Endothelial cell of umbilical vein (primary cell): ENCODE data around the gene DRAM1. TPM values are rescaled to one million over a fixed set of nuclear protein-coding genes. Genes with fewer than 3 reads are reported as not detected.

Experiments used
- BruUV-seq: library from RNA; stranded (reverse); fragments of 400-500 nt; replicated peaks from 2 replicates; lab custom pipeline; 2021; lab: Mats Ljungman, UMichigan
- CTCF ChIA-PET: fragments of 300-600, 350-600 bp; sonication (Branson Sonifier 250); formaldehyde crosslinking; loops from one replicate; lab custom pipeline; 2021; ENCODE audit warnings: antibody characterized with exemption, inconsistent platforms; lab: Charles Lee
- POLR2A ChIA-PET: fragments of 300-600, 350-600 bp; sonication (Branson Sonifier 250); formaldehyde crosslinking; loops from one replicate; lab custom pipeline; 2021; ENCODE audit warnings: antibody characterized with exemption, inconsistent platforms; lab: Charles Lee
- DNase-seq: peaks from one replicate; pipeline ENCODE4 v3.0.0-alpha.2; 2011; ENCODE audit warnings: low read depth, low spot score
- FAIRE-seq: peaks from 2 replicates; lab custom pipeline; 2011; peaks lifted over from hg19 to GRCh38; lab: Jason Lieb, UNC
- H2AFZ ChIP-seq: 2 replicates; pipeline ENCODE4 v1.6.0; 2012; ENCODE audit warnings: low read depth, low read length, control low read depth, inconsistent platforms
- H3K27ac ChIP-seq: 2 replicates; pipeline ENCODE4 v1.5.1; 2011; ENCODE audit warnings: low read depth, mild to moderate bottlenecking, control low read depth, low read length, moderate library complexity; ENCODE audit not compliant: insufficient read depth
- H3K27me3 ChIP-seq, 2 experiments: 2 replicates each; pipeline versions ENCODE4 v1.6.0 to v1.6.1; 2011; ENCODE audit warnings: low read length in 2 of 2, mixed read lengths in 1 of 2; ENCODE audit not compliant: control insufficient read depth in 2 of 2, insufficient read depth in 2 of 2
- H3K36me3 ChIP-seq, 2 experiments: 2 replicates in 1 of 2; 3 replicates in 1 of 2; pipeline ENCODE4 v1.5.1; 2011; ENCODE audit warnings: low read length in 2 of 2, mild to moderate bottlenecking in 1 of 2, moderate library complexity in 1 of 2; ENCODE audit not compliant: control insufficient read depth in 2 of 2, insufficient read depth in 2 of 2; ENCODE audit errors: extremely low read depth in 1 of 2
- H3K4me1 ChIP-seq: 3 replicates; pipeline ENCODE4 v1.5.1; 2011; ENCODE audit warnings: mild to moderate bottlenecking, low read length; ENCODE audit not compliant: control insufficient read depth, insufficient read depth; ENCODE audit errors: extremely low read depth
- H3K4me2 ChIP-seq: 2 replicates; pipeline ENCODE4 v1.6.1; 2011; ENCODE audit warnings: low read length, control low read depth, mixed read lengths; ENCODE audit not compliant: insufficient read depth
- H3K4me3 ChIP-seq, 3 experiments: fragments of 200-600 bp in 1 of 3; sonication (generic), shearing (Covaris generic) in 1 of 3; replicated peaks in 1 of 3; 2 replicates each; pipeline ENCODE4 v1.5.1; 2011 to 2016; ENCODE audit warnings: control low read depth in 3 of 3, low read length in 3 of 3, mild to moderate bottlenecking in 2 of 3, inconsistent platforms in 1 of 3, low read depth in 1 of 3, moderate library complexity in 1 of 3; ENCODE audit not compliant: insufficient read depth in 1 of 3
- H3K79me2 ChIP-seq: 2 replicates; pipeline ENCODE4 v1.6.0; 2012; ENCODE audit warnings: low read length, inconsistent platforms; ENCODE audit not compliant: control insufficient read depth, insufficient read depth
- H3K9ac ChIP-seq: replicated peaks from 2 replicates; pipeline ENCODE3; 2011; ENCODE audit warnings: low read length, control low read depth; ENCODE audit not compliant: insufficient read depth; ENCODE audit errors: extremely low read depth
- H3K9me1 ChIP-seq: replicated peaks from 3 replicates; pipeline ENCODE4 v1.6.0; 2011; ENCODE audit warnings: mild to moderate bottlenecking, low read length; ENCODE audit not compliant: control insufficient read depth, insufficient read depth; ENCODE audit errors: extremely low read depth
- H3K9me3 ChIP-seq: replicated peaks from 2 replicates; pipeline ENCODE4 v1.5.1; 2012; ENCODE audit warnings: low read length, inconsistent platforms; ENCODE audit not compliant: control insufficient read depth, insufficient read depth
- H4K20me1 ChIP-seq: replicated peaks from 2 replicates; pipeline ENCODE3; 2011; ENCODE audit warnings: mild to moderate bottlenecking, low read length; ENCODE audit not compliant: control insufficient read depth, insufficient read depth; ENCODE audit errors: extremely low read depth
- CTCF ChIP-seq, 2 donors: IDR thresholded peaks; 1 replicate in 1 of 2; 2 replicates in 1 of 2; pipeline ENCODE4 v1.5.1; 2011; ENCODE audit warnings: low read length in 2 of 2, mild to moderate bottlenecking in 2 of 2, moderate library complexity in 2 of 2, control low read depth in 1 of 2, inconsistent platforms in 1 of 2, low read depth in 1 of 2; ENCODE audit not compliant: insufficient read depth in 1 of 2; ENCODE audit errors: extremely low read depth in 1 of 2
- EZH2 ChIP-seq: IDR thresholded peaks from 2 replicates; pipeline ENCODE4 v1.6.1; 2012; ENCODE audit warnings: borderline replicate concordance, low read depth, mild to moderate bottlenecking, moderate library complexity, low read length, inconsistent platforms; ENCODE audit not compliant: severe bottlenecking
- FOS ChIP-seq: IDR thresholded peaks from 2 replicates; pipeline ENCODE4 v1.6.1; 2011; ENCODE audit warnings: mild to moderate bottlenecking, low read length, moderate library complexity, borderline replicate concordance; ENCODE audit not compliant: insufficient read depth
- GATA2 ChIP-seq: IDR thresholded peaks from 2 replicates; pipeline ENCODE4 v1.7.0; 2011; ENCODE audit warnings: low read depth, mild to moderate bottlenecking, moderate library complexity, mixed read lengths, low read length; ENCODE audit not compliant: insufficient read length, insufficient read depth
- JUN ChIP-seq: IDR thresholded peaks from 2 replicates; pipeline ENCODE4 v1.6.1; 2011; ENCODE audit warnings: borderline replicate concordance, low read depth; ENCODE audit not compliant: insufficient read length, insufficient read depth
- MAX ChIP-seq: IDR thresholded peaks from 2 replicates; pipeline ENCODE4 v1.6.1; 2011; ENCODE audit not compliant: insufficient read depth, insufficient read length
- MYC ChIP-seq: IDR thresholded peaks from one replicate; pipeline ENCODE4 v1.6.1; 2011; ENCODE audit warnings: mild to moderate bottlenecking, low read depth, low read length
- POLR2A ChIP-seq: IDR thresholded peaks from 2 replicates; pipeline ENCODE4 v1.6.1; 2012; ENCODE audit warnings: low read depth, mild to moderate bottlenecking, control low read depth, low read length
- POLR2AphosphoS5 ChIP-seq: IDR thresholded peaks from 2 replicates; pipeline ENCODE4 v1.6.1; 2012; ENCODE audit warnings: low read depth, mild to moderate bottlenecking, control low read depth, low read length, moderate library complexity; ENCODE audit not compliant: insufficient read depth
- dilution Hi-C: fragments of 300-500 bp; cut with MboI; formaldehyde crosslinking; loops from one replicate; pipeline ENCODE4 v1.15.0; 2019; ENCODE audit warnings: low sequenced_read_pairs; ENCODE audit not compliant: extremely low pct_ligation_motif_present
- intact Hi-C: fragments of 100-400 bp; cut with micrococcal nuclease; formaldehyde crosslinking; loops from one replicate; pipeline ENCODE4 v1.10.0; 2022
- polyA plus RNA-seq, 4 experiments: library from polyadenylated mRNA; depleted of rRNA in 3 of 4; stranded (reverse) in 3 of 4; unstranded in 1 of 4; fragments of >200 nt; gene quantifications; 2 replicates each; pipeline versions ENCODE4 v1.2.1 to v1.2.3, GENCODE V29; 2011 to 2012; ENCODE audit warnings: missing spikeins in 1 of 4
- total RNA-seq: library from RNA; stranded (reverse); gene quantifications from 2 replicates; pipeline ENCODE4 v1.2.3, GENCODE V29; 2021

DRAM1 gene
- total and polyA plus RNA-seq, 2 donors (not counting 3 experiments of a cell fraction or from before 2014, with no cell fraction given): 24.6 to 46.3 TPM

- Histone ChIP-seq H3K4me2 (peak within 1 kb of the TSS; percentile 96), H3K9me3 (no peaks in the 10 kb centered on the region), H2AFZ (peak within 1 kb of the TSS; percentile 68), H3K9ac (peak within 1 kb of the TSS; percentile 52), H3K4me3 (peak within 1 kb of the TSS; percentile 25 to 68 (median 58)), H3K79me2 (no peaks in the 10 kb centered on the region), H3K36me3 (no peaks in the 10 kb centered on the region), H4K20me1 (no peaks in the 10 kb centered on the region), H3K27me3 (no peaks in the 10 kb centered on the region), H3K9me1 (no peaks in the 10 kb centered on the region), H3K4me1 (peaks cover 4% of the 10 kb centered on the region), H3K27ac (no peak within 1 kb of the TSS)
- ChIA-PET POLR2A (interaction anchor here (0.6 to 0.7 kb wide), 2 partner anchors 47 kb away, joined by 3 read pairs; partner anchors contain the start of gene DRAM1), CTCF (interaction anchor here (0.7 to 6.7 kb wide), 27 partner anchors 8 to 416 kb away, joined by 3 to 121 read pairs (median 4); partner anchors contain the start of gene DRAM1)
- no TSS peak for BruUV-seq
- peak; percentile 83 for FAIRE-seq
- dilution Hi-C loops: no loop called here
- peak; percentile 94 for DNase-seq
- TF ChIP-seq CTCF (IDR thresholded peaks at IDR 0.05; ENCODE audit: extremely low read depth in 1 of 2, insufficient read depth in 1 of 2, low read depth in 1 of 2, low read length in 2 of 2) (peak; percentile 76 to 78), GATA2 (no peak), EZH2 (no peak), MAX (no peak), FOS (no peak), JUN (no peak), MYC (no peak), POLR2AphosphoS5 (peak; percentile 73), POLR2A (peak; percentile 26)
- intact Hi-C loops: loop anchor here (1.0 to 5.0 kb wide), 5 partner anchors 38 to 416 kb away; no protein-coding TSS in a partner anchor
Observed at GRCh38 chr12:101830367-101831325, 46.7 kb upstream of the DRAM1 start, which contains the start of gene GNPTAB. TSS of gene GNPTAB (minus strand) at chr12:101830959. CDS start at chr12:101830675, 284 bp downstream.
